ENCODE data around the gene SUPT4H1.

Gene SUPT4H1

GRCh38 chr17:58371300-58371950 lies 19.4 kb upstream of the SUPT4H1 start:
- Mint-ChIP-seq H3K36me3 (peaks cover 3% of the 10 kb centered on the region), H3K4me1 (peaks cover 7% of the 10 kb centered on the region), H3K4me3 (no peak overlapping the region), H3K27ac (no peak overlapping the region), H3K27me3 (no peaks in the 10 kb centered on the region), H3K9me3 (no peaks in the 10 kb centered on the region)

- peaks cover 14% of the 10 kb centered on the region for H3K4me1 Mint-ChIP-seq
- no peaks in the 10 kb centered on the region for H3K27me3 Mint-ChIP-seq
- no peak overlapping the region for H3K27ac Mint-ChIP-seq
- H3K4me3 Mint-ChIP-seq, result no peak overlapping the region
- peaks cover 3% of the 10 kb centered on the region for H3K36me3 Mint-ChIP-seq
- H3K9me3 Mint-ChIP-seq, result no peaks in the 10 kb centered on the region
Measured at GRCh38 chr17:58370716-58371115, 18.7 kb upstream of the SUPT4H1 start.

GRCh38 chr17:58370309-58370708 lies 18.3 kb upstream of the SUPT4H1 start:
- Mint-ChIP-seq H3K27ac (no peak overlapping the region), H3K9me3 (no peaks in the 10 kb centered on the region), H3K4me3 (no peak overlapping the region), H3K27me3 (no peaks in the 10 kb centered on the region), H3K4me1 (peaks cover 17% of the 10 kb centered on the region), H3K36me3 (peaks cover 3% of the 10 kb centered on the region)

DNA sequence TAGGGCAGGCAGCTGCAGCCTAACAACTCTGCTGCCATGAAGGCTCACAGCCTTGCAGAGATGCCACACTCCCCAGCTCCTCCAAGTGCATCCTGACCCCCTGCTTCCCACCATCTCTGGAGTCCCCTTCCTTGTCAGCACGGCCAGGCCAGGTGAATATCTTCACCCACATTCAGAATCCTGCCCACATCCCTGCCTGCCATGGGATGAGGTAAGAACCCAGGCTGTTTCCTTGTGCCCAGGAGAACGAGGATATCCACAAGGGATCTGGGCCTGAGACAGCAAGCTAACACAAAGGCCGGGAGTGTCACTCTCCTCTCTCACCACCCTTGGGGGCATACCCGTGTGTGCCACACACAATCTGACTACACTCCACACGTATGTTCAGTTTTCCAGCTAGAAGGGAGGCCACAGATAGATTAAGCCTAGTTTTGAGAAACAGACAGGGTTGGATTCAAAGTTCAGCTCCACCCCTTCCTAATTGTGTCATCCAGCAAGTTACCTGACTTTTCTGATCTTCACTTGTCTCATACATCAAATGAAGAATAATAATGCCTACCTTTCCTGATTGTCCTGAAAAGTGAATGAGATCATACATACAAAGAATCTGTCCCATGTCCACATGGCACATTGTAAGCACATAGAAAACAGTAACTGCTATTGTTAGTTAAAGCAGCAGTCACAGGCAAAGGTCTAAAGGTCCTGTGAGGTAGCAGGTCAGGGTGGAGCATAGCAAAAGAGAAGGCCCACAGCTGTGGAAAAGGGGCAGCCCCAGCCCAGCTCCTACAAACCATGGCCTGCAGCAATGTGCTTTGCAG lies 17.4 kb upstream of the SUPT4H1 start:
- no peaks in the 10 kb centered on the region for H3K27me3 Mint-ChIP-seq
- H3K4me1 Mint-ChIP-seq, result peaks cover 19% of the 10 kb centered on the region
- H3K27ac Mint-ChIP-seq, result peak overlapping the region; percentile 6
- H3K9me3 Mint-ChIP-seq, result no peaks in the 10 kb centered on the region
- peaks cover 3% of the 10 kb centered on the region for H3K36me3 Mint-ChIP-seq
- H3K4me3 Mint-ChIP-seq, result no peak overlapping the region

- Mint-ChIP-seq H3K27ac (no peak overlapping the region), H3K4me3 (no peak overlapping the region), H3K4me1 (peaks cover 19% of the 10 kb centered on the region), H3K27me3 (no peaks in the 10 kb centered on the region), H3K9me3 (no peaks in the 10 kb centered on the region), H3K36me3 (peaks cover 3% of the 10 kb centered on the region)
Measured at GRCh38 chr17:58368860-58369213, 16.8 kb upstream of the SUPT4H1 start.

DNA sequence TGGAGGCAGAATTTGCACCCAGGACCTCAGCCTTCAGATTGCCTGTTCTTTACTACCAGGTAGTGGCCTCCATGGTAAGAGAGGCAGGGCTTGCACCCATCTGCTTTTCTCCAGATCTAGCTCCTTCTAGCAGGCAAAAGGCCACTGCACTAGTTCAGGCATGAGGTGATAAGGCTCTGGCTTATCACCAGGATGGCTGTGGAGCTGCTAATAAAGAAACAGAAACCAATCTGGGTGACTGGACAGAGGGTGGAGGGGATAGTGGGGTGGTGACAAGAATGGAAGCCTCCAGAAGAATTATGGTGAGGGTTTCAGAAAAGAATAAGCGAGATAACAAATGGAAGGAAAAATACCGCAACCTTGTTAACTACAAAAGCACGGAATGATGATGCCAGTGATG lies 15.5 kb upstream of the SUPT4H1 start:
- H3K4me1 Mint-ChIP-seq, result peaks cover 19% of the 10 kb centered on the region
- H3K9me3 Mint-ChIP-seq, result no peaks in the 10 kb centered on the region
- H3K36me3 Mint-ChIP-seq, result peaks cover 3% of the 10 kb centered on the region
- H3K4me3 Mint-ChIP-seq, result no peak overlapping the region
- H3K27ac Mint-ChIP-seq, result no peak overlapping the region
- H3K27me3 Mint-ChIP-seq, result no peaks in the 10 kb centered on the region

DNA sequence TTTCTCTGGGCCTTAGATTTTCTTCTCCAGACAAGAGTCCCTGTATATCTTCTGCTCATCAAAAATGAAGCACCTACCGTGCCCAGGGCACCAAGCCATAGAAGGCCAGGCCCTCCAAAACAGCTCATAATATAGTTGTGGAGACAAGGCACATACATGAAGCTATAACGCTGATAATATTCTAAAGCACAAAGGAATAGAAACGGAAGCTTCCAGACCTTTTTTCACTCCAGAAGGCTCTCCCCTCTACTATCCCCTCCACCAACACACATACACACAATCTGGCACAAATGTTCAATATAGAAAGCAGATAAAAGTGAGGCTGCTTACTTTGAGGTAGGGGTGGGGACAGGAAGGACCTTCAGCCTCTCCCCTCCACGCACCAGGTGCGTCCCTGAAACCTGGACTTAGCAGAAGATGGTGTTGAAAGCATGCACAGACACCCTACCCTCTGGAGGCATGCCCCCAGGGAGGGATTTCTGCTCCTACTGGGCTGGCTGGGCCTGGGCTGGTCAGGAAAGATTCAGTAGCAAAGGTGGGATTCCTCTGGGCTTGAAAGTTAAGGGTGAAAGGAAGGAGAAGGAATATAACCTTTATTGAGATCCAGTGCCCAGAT lies 14.1 kb upstream of the SUPT4H1 start:
- no peak overlapping the region for H3K4me3 Mint-ChIP-seq
- H3K27ac Mint-ChIP-seq, result no peak overlapping the region
- H3K27me3 Mint-ChIP-seq, result no peaks in the 10 kb centered on the region
- peaks cover 3% of the 10 kb centered on the region for H3K36me3 Mint-ChIP-seq
- H3K4me1 Mint-ChIP-seq, result peaks cover 19% of the 10 kb centered on the region
- no peaks in the 10 kb centered on the region for H3K9me3 Mint-ChIP-seq

DNA sequence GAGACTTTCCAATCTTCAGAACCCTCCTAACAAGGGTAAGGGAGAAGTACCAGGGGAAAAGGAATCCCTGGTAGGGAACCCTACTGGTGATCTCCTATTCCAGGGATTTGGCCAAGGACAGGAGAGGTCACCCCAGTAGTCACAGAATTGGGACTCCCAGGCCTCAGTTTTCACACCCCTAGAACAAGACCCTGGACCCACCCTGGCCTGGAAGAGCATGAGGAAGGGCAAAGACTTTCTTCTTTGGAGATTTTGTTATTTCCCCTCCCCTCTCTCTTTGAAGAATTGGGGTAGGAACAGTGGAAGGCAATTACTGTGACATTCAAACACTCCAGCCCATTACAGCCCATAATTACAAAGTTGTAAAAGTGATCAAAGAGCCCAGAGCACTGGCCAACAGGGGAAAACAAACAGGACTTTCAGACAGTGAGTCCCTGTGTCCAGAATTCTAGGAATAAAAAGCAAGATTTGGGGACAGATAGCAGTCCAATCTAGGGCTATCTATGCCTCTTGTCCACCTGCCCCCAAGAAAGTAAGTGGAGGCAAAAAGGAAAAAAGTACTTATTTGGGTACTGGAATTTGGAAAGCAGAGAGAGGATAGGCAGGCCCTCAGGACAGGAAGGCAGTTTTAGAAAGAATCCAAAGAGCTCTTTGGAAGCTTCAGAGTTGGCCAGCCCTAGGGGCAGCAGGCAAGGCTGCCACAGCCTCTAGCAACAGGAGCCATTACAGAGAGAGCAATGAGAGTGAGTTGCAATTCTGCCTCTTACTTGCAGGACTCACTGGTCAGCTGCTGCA lies 13.4 kb upstream of the SUPT4H1 start:
- H3K36me3 Mint-ChIP-seq, result peaks cover 3% of the 10 kb centered on the region
- H3K27me3 Mint-ChIP-seq, result no peaks in the 10 kb centered on the region
- H3K27ac Mint-ChIP-seq, result no peak overlapping the region
- no peak overlapping the region for H3K4me3 Mint-ChIP-seq
- H3K4me1 Mint-ChIP-seq, result peaks cover 19% of the 10 kb centered on the region
- H3K9me3 Mint-ChIP-seq, result no peaks in the 10 kb centered on the region

DNA sequence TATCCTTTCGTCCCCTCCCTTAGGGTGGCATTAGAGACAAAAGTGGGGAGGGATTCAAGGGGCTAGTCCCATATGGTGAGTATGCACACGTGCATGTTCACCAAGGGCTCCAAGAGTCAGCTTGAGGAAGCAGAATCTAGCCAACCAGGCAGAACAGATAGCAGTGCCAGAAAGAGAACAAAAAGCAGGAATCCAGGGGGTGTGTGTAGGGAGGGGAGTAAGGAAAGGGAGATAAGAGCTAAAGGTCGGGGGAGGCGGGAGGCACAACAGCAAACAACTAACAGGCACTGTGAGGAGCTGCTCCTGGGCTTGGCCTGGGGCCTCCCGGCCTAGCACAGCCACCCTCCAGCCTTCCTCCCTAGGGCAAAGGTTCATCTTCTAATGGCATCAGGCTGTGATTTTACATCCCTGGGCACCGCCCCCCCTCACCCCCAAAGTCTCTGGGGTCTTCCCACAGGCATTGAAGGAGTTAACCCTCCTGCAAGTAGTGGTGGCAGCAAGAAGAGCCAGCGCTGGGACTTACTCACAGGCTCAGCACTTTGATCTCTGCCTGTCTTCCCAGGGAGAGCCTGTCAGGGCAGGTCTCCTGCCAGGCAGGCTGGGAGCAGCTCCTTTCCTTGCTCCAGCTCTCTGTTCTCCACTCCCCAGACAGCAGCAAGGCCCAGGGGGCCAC lies 12.4 kb upstream of the SUPT4H1 start:
- Mint-ChIP-seq H3K36me3 (peaks cover 1% of the 10 kb centered on the region), H3K4me3 (no peak overlapping the region), H3K27ac (no peak overlapping the region), H3K27me3 (no peaks in the 10 kb centered on the region), H3K9me3 (no peaks in the 10 kb centered on the region), H3K4me1 (peaks cover 16% of the 10 kb centered on the region)

DNA sequence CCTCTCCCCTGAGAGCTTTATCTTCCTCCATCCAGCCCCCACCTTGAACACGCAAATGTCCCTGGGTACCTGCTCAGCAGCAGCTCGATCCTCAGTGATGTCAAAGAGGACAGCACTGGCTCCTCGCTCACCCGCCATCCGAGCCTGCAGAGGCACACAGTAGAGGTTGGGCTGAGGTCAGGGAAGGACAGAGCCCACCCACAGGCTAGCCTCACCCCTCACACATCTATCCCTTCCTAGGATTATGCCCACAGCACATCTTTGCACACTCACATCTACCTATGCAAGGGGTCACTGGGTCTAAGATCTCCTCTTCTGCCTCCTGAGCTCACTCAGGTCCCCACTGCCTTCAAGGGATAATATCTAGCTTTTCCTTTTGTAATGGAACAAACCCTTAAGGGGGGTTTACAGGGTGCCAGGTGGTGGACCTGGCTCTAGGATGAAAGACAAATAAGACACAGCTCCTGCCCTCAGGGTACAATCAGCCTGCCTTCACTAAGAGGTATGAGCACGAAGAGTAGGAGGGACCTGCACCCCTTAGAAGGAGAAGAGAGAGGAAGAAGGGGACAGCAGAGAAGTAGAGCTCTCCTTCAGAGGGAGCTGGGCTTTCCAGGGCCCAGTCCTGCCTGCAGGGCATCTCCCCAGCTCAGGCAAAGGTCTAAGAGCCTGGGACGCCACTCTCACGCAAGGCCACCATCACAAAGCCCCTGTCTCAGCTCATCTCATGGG lies 11.6 kb upstream of the SUPT4H1 start:
- peaks cover 13% of the 10 kb centered on the region for H3K4me1 Mint-ChIP-seq
- no peaks in the 10 kb centered on the region for H3K27me3 Mint-ChIP-seq
- H3K36me3 Mint-ChIP-seq, result no peaks in the 10 kb centered on the region
- no peak overlapping the region for H3K4me3 Mint-ChIP-seq
- H3K9me3 Mint-ChIP-seq, result no peaks in the 10 kb centered on the region
- H3K27ac Mint-ChIP-seq, result no peak overlapping the region

GRCh38 chr17:58362368-58363014 lies 10.5 kb upstream of the SUPT4H1 start:
- no peaks in the 10 kb centered on the region for H3K9me3 Mint-ChIP-seq
- no peaks in the 10 kb centered on the region for H3K27me3 Mint-ChIP-seq
- no peak overlapping the region for H3K27ac Mint-ChIP-seq
- H3K4me3 Mint-ChIP-seq, result no peak overlapping the region
- peaks cover 13% of the 10 kb centered on the region for H3K4me1 Mint-ChIP-seq
- no peaks in the 10 kb centered on the region for H3K36me3 Mint-ChIP-seq

DNA sequence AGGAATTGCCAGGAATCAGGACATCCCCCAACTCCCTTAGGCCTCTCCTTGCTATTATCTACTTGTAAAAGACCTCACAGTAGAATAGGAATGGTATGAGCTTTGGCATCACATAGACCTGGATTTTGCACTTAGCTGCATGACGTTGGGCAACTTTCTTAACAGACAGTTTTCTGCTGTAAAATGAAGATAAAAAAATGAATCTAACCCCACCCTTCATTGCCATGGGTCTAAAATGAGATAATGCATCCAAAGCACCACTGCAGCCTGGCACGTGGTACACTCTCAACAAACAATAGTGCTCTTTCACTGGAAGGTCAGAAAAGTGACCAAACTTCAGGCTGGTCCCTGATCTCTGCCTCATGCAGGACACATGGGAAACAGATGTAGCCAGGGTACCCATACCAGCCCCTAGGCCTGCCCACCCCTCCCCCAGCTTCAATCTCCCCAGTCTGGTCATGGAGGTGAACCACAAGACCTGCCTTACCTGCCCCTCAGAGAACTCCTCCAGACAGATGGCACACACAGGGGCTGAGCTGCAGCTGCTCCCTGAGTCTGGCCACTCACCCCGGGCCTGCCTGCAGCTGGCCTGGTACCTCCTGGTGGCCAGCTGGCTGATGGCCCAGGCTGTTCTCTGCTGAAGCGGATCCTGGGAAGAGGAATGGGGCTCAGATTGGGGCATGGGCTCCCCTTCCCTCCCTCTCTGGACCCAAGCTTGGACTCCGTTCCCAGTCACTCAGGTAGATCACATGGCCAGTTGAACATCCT lies 8.5 kb upstream of the SUPT4H1 start:
- Mint-ChIP-seq H3K4me3 (no peak overlapping the region), H3K36me3 (peaks cover 4% of the 10 kb centered on the region), H3K27ac (no peak overlapping the region), H3K27me3 (no peaks in the 10 kb centered on the region), H3K4me1 (peaks cover 8% of the 10 kb centered on the region), H3K9me3 (no peaks in the 10 kb centered on the region)

- Mint-ChIP-seq H3K27ac (no peak overlapping the region), H3K36me3 (peaks cover 4% of the 10 kb centered on the region), H3K9me3 (no peaks in the 10 kb centered on the region), H3K4me3 (no peak overlapping the region), H3K4me1 (peaks cover 12% of the 10 kb centered on the region), H3K27me3 (no peaks in the 10 kb centered on the region)
Measured at GRCh38 chr17:58358408-58359172, 6.6 kb upstream of the SUPT4H1 start.
